RPMI7951 (cell line): Measurements from ENCODE around the gene MUC20. TPM values are rescaled to one million over a fixed set of nuclear protein-coding genes. Genes with fewer than 3 reads are reported as not detected.
"Not testable (repeated sequence)": the region's sequence is repeated elsewhere in the genome, so short reads cannot be mapped to it uniquely, and the experiment has no call there.

ENCODE experiments used
- DNase-seq: peaks from one replicate; pipeline ENCODE4 v3.0.0-alpha.2; 2012; ENCODE audit warnings: low read depth
- total RNA-seq: library from RNA; depleted of rRNA; stranded (reverse); fragments of >200 nt; shearing (Covaris generic); gene quantifications from 2 replicates; pipeline ENCODE4 v1.2.3, GENCODE V29; 2014; rRNA removed

The MUC20 gene
- total RNA-seq, 1 experiment from 2014 or later, result not detected

DNA sequence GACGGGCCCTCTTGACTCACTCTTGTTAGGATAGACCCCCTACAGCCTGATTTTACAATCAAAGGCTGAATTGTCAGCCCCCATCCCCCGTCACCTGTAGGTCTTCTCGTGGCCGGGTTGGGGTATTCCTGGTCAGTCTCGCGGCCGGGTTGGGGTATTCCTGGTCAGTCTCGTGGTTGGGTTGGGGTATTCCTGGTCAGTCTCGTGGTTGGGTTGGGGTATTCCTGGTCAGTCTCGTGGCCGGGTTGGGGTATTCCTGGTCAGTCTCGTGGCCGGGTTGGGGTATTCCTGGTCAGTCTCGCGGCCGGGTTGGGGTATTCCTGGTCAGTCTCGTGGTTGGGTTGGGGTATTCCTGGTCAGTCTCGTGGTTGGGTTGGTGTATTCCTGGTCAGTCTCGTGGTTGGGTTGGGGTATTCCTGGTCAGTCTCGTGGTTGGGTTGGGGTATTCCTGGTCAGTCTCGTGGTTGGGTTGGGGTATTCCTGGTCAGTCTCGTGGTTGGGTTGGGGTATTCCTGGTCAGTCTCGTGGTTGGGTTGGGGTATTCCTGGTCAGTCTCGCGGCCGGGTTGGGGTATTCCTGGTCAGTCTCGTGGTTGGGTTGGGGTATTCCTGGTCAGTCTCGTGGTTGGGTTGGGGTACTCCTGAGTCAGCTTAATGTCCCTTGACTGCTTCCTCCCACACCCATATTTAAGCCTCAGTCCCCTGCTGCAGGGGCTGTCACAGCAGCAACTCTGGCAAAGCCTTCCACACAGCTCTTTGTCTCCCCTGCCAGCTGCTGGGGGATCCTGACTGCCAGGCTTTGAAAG lies 50.3 kb downstream of the MUC20 start:
- not testable (repeated sequence) for DNase-seq

DNA sequence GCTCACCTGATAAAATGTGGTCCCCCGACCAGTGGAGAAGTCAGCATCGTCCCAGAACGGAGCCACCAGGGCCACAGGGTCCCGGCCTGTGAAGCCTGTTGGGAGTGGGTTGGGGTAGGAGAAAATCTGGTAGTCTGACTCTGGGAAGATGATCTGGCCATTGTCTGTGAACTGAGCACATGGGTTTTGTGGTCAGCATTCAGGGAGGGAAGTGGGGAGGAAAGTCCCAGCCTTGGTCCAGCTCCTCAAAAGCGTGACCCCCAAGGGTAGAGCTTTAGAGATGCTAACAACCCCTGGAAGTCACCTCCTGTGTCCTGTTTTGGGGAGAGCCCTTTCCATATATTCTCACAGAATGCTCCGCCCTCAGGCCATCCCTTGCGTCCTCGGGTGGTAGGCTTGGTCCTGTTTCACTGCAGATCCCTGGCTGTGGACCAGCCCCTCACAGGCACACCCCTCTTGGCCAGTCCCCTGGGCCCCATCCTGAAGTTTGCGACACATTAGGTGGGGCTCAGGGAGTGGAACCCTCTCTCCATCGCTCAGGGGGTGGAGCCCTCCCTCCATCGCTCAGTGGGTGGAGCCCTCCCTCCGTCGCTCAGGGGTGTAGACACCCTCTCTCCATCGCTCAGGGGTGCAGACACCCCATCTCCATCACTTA lies 51.0 kb downstream of the MUC20 start:
- DNase-seq, result no peak

DNA sequence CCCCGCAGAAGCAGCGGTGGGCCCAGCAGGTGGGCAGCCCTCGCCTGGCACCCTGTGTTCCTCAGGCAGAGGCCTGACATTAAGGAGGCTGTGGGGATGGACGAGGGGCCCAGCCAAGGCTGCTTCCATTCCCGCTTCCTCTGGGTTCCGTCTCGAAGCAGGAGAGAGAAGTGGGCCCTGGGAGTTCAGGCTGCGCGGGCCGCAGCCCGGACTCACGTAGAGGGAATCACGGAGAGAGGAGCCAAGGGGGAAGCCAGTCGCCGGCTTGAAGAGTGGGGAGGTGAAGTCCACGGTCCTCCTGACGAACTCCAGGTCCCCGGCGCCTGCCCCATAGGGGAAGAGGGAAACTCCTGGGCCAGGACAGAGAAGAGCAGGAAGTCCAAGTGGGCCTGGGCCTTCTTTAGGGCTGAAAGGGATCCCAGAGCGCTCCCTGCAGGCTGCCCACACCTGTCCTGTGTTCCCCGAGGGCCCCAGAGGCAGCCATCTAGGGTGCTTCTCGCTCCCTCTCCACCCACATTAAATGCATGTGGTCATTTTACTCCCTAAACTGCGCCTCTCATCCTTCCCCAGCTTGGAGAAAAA lies 53.3 kb downstream of the MUC20 start:
- no peak for DNase-seq

DNA sequence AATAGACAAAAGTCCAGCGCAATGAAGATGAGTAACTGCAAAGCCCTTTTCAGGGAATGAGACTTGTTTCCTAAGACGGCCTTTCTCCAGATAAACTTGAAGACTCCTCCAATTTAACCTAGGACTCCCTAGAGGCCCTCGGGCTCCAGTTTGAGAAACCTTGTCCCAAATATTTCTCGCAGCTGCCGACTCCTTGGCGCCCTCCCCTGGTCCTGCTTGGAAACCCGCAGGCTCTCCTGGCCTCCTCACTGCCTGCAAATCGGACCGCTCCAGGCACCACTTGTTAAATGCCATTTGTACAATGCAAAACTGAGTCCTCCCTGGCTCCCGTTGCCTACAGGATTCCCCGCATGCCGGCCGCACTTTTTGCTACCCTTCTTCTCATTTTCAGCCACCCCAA lies 54.1 kb downstream of the MUC20 start:
- DNase-seq, result peak; percentile 45

DNA sequence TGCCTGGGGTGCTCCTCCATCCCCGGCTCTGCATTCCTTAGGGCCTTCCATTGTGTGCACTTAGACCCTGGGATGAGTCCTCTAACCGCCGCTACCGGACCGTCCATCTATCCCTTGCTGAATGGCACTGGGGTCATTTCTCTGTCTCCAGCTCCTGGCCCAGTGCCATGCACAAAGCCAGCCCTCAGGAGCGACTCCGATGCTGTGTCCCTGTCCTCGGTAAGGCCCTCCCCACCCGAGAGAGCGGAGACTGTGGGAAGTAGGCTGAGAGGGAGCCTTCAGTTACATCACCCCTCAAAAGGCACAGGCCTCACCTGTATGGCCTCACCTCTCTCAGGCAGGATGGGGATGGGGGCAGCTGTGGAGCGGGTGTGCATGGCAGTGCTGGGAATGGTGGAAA lies 57.2 kb downstream of the MUC20 start:
- DNase-seq, result no peak

DNA sequence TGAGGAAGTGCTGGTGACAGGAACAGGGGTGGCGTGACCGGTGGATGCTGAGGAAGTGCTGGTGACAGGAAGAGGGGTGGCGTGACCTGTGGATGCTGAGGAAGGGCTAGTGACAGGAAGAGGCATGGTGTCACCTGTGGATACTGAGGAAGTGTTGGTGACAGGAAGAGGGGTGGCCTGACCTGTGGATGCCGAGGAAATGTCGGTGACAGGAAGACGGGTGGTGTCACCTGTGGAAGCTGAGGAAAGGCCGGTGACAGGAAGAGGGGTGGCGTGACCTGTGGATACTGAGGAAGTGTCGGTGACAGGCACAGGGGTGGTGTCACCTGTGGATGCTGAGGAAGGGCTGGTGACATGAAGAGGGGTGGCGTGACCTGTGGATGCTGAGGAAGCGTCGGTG lies 60.5 kb downstream of the MUC20 start:
- not testable (repeated sequence) for DNase-seq

Other genes starting within 250 kb of the MUC20 start
- 53.4 and 55.5 TPM in 2 replicates for gene PPP1R2, start 177.7 kb upstream of the MUC20 start, total RNA-seq
- 0.96 and 1.6 TPM in 2 replicates for gene APOD, start 137.0 kb upstream of the MUC20 start, total RNA-seq
- gene MUC4, start 91.0 kb downstream of the MUC20 start, total RNA-seq, result not detected in 2 replicates
- 7.1 and 8.7 TPM in 2 replicates for gene TNK2, start 187.6 kb downstream of the MUC20 start, total RNA-seq